Progenitor cell of endocrine pancreas (in vitro differentiated cells): Measurements from ENCODE around the gene ENOSF1. TPM values are rescaled to one million over a fixed set of nuclear protein-coding genes. Genes with fewer than 3 reads are reported as not detected.

Source experiments
- DNase-seq: peaks from one replicate; pipeline ENCODE4 v3.0.0; 2021; ENCODE audit warnings: low spot score; ENCODE audit not compliant: unreplicated experiment
- H3K27ac Mint-ChIP-seq: 2 replicates; pipeline ENCODE4 v1.8.0; 2021; ENCODE audit warnings: mild to moderate bottlenecking, moderate library complexity, mixed read lengths
- H3K27me3 Mint-ChIP-seq: 2 replicates; pipeline ENCODE4 v1.8.0; 2021; ENCODE audit warnings: mixed read lengths
- H3K36me3 Mint-ChIP-seq: 2 replicates; pipeline ENCODE4 v1.8.0; 2022; ENCODE audit warnings: mixed read lengths; ENCODE audit not compliant: insufficient read depth
- H3K4me1 Mint-ChIP-seq: 2 replicates; pipeline ENCODE4 v1.8.0; 2021; ENCODE audit warnings: low read depth, mixed read lengths
- H3K4me3 Mint-ChIP-seq: 2 replicates; pipeline ENCODE4 v1.8.0; 2021; ENCODE audit warnings: low read depth, mild to moderate bottlenecking, moderate library complexity, mixed read lengths
- H3K9me3 Mint-ChIP-seq: 2 replicates; pipeline ENCODE4 v1.8.0; 2021; ENCODE audit warnings: low read depth, mixed read lengths
- total RNA-seq: library from RNA; stranded (reverse); gene quantifications from 2 replicates; pipeline ENCODE4 v1.2.1, GENCODE V29; 2021
- TF ChIP-seq, protein P1 (sequence below): fragments of 200-600 bp; sonication (generic); IDR thresholded peaks from one replicate; pipeline ENCODE4 v1.5.0; 2021; ENCODE audit warnings: antibody characterized with exemption, mild to moderate bottlenecking; ENCODE audit not compliant: unreplicated experiment

ENOSF1 gene
- total RNA-seq, 1 donor from 2014 or later, result 70.8 TPM

DNA sequence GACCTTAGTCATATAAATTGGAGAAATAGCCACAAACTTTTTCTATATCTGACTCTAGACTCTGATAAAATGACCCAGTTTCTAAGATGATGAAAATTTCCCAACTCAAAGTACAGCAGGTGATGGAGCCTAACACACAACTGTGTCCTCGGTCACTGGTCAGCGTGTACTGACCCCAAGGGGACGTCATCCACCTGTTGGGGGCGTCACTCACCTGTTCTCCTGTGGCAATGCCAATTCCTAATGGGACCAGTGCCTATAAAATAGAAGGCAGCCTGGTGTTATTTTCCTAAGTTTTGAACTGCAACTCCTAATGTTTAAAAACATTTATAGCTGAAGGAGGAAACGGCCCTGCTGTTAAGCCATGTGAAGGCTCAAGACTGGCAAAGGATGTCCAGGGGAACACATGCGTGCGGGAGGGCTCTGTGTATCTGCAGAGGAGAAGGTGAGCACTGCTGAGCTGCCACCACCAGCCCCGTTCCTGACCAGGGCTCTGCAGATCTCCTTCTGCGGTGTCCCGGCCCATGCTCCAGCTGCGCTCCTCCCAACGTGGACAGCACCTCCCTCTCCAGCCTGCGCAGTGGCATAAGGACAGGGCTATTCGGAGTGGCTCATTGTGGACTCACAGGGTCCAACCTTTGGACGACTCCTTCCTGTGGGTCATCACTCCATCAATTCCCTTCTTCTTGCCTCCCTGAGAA, 33.8 kb downstream of the ENOSF1 start:
- DNase-seq, result no peak
- Mint-ChIP-seq H3K4me1 (peaks cover 11% of the 10 kb centered on the region), H3K36me3 (peaks cover 10% of the 10 kb centered on the region), H3K9me3 (no peaks in the 10 kb centered on the region), H3K27me3 (no peaks in the 10 kb centered on the region), H3K27ac (no peak overlapping the region), H3K4me3 (no peak overlapping the region)
- TF ChIP-seq, protein P1, sequence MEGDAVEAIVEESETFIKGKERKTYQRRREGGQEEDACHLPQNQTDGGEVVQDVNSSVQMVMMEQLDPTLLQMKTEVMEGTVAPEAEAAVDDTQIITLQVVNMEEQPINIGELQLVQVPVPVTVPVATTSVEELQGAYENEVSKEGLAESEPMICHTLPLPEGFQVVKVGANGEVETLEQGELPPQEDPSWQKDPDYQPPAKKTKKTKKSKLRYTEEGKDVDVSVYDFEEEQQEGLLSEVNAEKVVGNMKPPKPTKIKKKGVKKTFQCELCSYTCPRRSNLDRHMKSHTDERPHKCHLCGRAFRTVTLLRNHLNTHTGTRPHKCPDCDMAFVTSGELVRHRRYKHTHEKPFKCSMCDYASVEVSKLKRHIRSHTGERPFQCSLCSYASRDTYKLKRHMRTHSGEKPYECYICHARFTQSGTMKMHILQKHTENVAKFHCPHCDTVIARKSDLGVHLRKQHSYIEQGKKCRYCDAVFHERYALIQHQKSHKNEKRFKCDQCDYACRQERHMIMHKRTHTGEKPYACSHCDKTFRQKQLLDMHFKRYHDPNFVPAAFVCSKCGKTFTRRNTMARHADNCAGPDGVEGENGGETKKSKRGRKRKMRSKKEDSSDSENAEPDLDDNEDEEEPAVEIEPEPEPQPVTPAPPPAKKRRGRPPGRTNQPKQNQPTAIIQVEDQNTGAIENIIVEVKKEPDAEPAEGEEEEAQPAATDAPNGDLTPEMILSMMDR, result no peak

DNA sequence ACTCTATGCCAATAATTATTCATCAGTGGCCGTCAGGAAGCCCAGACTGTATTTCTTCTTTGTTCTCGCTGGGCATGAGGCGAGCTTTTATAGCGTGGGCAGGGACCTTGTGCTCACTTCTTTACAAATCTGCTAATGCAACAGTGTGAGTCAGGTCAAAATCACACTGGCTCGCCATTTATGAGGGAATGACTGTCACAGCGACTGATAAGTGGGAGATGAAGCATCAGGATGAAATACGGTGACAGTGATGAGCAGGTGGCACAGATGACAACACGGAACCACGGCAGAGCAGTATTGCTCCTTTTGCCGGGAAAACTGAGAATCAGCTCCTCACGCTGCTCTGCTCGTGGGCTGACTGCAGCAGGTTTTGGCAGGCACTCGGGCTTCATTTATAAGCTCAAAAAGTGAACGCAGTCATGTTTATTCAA, 34.5 kb downstream of the ENOSF1 start:
- H3K36me3 Mint-ChIP-seq, result peaks cover 10% of the 10 kb centered on the region

DNA sequence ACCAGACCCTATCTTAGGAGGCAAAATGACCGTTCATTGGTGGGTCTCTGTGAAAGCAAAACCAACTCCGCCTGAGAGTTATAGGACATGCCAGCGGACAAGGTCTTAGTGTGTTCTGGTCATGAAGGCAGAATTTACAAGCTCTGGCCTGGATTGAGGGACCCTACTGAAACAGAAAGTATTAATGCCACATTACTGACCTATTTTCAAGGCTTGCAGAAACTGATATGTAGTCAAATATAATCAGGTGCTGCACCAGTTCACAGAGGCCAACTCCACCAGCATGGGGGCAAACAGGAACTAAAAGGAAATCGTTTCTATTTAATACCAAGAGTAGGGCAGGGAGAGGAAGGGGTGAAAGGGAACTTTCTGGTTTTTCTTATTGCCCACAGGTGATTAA, 35.3 kb downstream of the ENOSF1 start:
- H3K4me3 Mint-ChIP-seq, result no peak overlapping the region
- TF ChIP-seq, protein P1, result no peak
- no peak for DNase-seq
- H3K27ac Mint-ChIP-seq, result no peak overlapping the region
- no peaks in the 10 kb centered on the region for H3K9me3 Mint-ChIP-seq
- H3K27me3 Mint-ChIP-seq, result no peaks in the 10 kb centered on the region
- no peaks in the 10 kb centered on the region for H3K4me1 Mint-ChIP-seq
- peaks cover 14% of the 10 kb centered on the region for H3K36me3 Mint-ChIP-seq

More for the DNA sequence above, 34.5 kb downstream of the ENOSF1 start:
- no peak for DNase-seq
- Mint-ChIP-seq H3K4me1 (peaks cover 5% of the 10 kb centered on the region), H3K4me3 (no peak overlapping the region), H3K27me3 (no peaks in the 10 kb centered on the region), H3K9me3 (no peaks in the 10 kb centered on the region), H3K27ac (peak overlapping the region; percentile 73)
- TF ChIP-seq, protein P1, result no peak

DNA sequence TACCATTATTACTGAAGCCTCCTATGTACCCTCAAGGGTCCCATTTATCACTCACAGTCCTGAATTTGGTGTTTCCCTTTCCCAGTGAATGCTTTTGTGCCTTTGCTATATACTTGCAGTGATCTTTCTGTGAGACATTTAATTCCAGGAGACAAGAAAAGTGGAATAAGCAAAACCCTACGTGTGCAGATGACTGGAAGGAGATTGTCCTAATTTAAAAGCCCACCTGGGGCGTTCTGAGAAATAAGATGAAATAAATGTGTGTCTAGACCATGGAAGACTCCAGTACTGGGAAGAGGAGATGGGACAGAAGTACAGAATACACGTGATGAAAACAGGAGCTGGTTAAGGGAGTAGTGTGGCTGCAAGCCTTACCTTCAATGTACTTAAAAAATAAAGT, 35.7 kb downstream of the ENOSF1 start:
- no peak overlapping the region for H3K27ac Mint-ChIP-seq
- peaks cover 12% of the 10 kb centered on the region for H3K36me3 Mint-ChIP-seq
- DNase-seq, result no peak
- H3K27me3 Mint-ChIP-seq, result no peaks in the 10 kb centered on the region
- H3K9me3 Mint-ChIP-seq, result no peaks in the 10 kb centered on the region
- no peak overlapping the region for H3K4me3 Mint-ChIP-seq
- no peaks in the 10 kb centered on the region for H3K4me1 Mint-ChIP-seq
- TF ChIP-seq, protein P1, result no peak

DNA sequence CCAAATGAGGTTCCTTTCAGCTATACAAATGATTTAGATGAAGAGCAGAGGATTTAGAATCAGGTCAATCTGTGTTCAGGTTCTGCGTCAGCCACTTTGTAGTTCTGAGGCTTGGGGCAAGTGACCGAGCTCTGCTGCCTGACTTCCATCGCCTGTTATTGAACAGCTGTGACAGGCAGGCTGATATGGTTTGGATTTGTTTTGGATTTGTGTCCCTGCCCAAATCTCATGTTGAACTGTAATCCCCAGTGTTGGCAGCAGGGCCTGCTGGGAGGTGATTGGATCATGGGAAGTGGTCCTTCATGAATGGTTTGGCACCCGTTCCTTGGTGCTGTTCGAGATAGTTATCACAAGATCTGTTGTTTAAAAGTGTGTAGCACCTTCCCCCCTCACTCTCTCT, 36.4 kb downstream of the ENOSF1 start:
- H3K9me3 Mint-ChIP-seq, result no peaks in the 10 kb centered on the region
- no peak overlapping the region for H3K4me3 Mint-ChIP-seq
- H3K27ac Mint-ChIP-seq, result no peak overlapping the region
- no peaks in the 10 kb centered on the region for H3K27me3 Mint-ChIP-seq
- TF ChIP-seq, protein P1, result no peak
- H3K4me1 Mint-ChIP-seq, result no peaks in the 10 kb centered on the region
- H3K36me3 Mint-ChIP-seq, result peaks cover 12% of the 10 kb centered on the region
- no peak for DNase-seq
